Astrocyte (in vitro differentiated cells and primary cell): ENCODE results near the gene NKAIN2.

Experiments
- EZH2 ChIP-seq: IDR thresholded peaks from 2 replicates; pipeline ENCODE4 v1.6.1; 2012; ENCODE audit warnings: mild to moderate bottlenecking, low read length, inconsistent platforms; ENCODE audit not compliant: insufficient read depth
- TF ChIP-seq, protein P1 (sequence below): IDR thresholded peaks from 2 replicates; pipeline ENCODE4 v1.5.1; 2011; ENCODE audit warnings: low read depth, mild to moderate bottlenecking, inconsistent platforms, low read length, moderate library complexity; ENCODE audit not compliant: insufficient read depth

DNA sequence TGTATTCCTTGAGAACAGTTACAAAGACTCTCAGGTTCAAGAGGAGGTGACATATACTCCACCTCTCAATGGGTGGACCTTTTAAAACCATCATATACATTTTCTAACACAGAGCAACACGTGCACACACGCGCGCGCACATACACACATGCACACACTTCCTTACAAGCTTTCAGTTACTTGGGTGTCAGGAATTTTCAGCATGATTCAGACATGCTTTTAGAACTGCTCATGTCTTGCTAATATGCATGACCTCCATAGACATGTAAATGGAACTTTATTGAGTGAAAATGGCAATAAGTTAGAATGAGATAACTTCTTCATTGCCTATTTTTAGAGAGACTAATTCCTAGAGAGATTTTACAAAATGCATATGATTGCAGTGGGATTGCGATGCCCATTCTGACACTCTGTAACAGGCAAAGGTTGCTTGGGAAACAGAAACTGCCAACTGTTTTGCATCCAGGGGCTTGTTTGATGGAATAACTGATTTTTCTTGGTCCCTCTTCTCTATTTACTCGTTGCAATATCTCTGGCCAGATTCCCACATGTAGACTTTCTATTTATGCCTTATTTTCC, 627.2 kb downstream of the NKAIN2 start:
- TF ChIP-seq, protein P1, sequence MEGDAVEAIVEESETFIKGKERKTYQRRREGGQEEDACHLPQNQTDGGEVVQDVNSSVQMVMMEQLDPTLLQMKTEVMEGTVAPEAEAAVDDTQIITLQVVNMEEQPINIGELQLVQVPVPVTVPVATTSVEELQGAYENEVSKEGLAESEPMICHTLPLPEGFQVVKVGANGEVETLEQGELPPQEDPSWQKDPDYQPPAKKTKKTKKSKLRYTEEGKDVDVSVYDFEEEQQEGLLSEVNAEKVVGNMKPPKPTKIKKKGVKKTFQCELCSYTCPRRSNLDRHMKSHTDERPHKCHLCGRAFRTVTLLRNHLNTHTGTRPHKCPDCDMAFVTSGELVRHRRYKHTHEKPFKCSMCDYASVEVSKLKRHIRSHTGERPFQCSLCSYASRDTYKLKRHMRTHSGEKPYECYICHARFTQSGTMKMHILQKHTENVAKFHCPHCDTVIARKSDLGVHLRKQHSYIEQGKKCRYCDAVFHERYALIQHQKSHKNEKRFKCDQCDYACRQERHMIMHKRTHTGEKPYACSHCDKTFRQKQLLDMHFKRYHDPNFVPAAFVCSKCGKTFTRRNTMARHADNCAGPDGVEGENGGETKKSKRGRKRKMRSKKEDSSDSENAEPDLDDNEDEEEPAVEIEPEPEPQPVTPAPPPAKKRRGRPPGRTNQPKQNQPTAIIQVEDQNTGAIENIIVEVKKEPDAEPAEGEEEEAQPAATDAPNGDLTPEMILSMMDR, result no peak
- TF ChIP-seq EZH2, result no peak
